MM.1S (cell line): Measurements from ENCODE around the gene CD209.

Experiments used
- EZH2 ChIP-seq: fragments of 300-600 bp; sonication (generic); optimal IDR thresholded peaks from 2 replicates; pipeline ENCODE3; 2017; ENCODE audit warnings: low read depth, mild to moderate bottlenecking, antibody characterized with exemption, low read length, mixed read lengths
- TF ChIP-seq, protein P1 (sequence below): fragments of 300-600 bp; sonication (generic); IDR thresholded peaks from 2 replicates; pipeline ENCODE4 v1.5.1; 2016; ENCODE audit warnings: antibody characterized with exemption, low read length, mixed read lengths

DNA sequence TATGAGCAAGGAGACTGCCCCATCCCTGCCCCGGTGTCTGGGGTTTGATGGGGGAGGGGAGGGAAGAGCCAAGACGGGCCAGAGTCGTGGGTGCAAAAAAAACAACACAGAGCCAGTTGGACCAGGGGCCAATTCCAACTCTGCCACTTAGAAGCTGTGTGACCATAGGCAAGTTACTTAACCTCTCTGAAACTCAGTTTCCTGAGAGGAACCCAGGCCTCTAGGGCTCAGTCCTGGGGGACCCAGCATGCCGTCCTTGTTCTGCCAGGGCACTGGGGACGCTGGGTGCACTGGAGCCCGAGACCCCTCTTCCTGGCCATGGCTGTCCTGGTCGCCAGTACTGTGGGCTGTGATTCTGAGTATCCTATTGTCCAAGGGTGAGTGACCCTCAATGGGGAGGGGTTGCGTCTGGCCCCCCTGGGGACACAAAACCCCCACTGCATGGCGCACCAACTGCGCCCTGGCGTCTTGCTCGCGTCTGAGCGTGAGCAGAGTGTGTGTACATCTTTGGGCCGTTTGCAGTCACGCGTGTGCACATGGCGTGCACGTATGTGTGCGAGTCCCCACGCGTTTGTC lies 40.4 kb upstream of the CD209 start:
- TF ChIP-seq, protein P1, sequence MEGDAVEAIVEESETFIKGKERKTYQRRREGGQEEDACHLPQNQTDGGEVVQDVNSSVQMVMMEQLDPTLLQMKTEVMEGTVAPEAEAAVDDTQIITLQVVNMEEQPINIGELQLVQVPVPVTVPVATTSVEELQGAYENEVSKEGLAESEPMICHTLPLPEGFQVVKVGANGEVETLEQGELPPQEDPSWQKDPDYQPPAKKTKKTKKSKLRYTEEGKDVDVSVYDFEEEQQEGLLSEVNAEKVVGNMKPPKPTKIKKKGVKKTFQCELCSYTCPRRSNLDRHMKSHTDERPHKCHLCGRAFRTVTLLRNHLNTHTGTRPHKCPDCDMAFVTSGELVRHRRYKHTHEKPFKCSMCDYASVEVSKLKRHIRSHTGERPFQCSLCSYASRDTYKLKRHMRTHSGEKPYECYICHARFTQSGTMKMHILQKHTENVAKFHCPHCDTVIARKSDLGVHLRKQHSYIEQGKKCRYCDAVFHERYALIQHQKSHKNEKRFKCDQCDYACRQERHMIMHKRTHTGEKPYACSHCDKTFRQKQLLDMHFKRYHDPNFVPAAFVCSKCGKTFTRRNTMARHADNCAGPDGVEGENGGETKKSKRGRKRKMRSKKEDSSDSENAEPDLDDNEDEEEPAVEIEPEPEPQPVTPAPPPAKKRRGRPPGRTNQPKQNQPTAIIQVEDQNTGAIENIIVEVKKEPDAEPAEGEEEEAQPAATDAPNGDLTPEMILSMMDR: no peak
- no peak for TF ChIP-seq EZH2
